Tibial nerve (tissue), 4 donors: ENCODE results near the gene STH. TPM values are rescaled to one million over a fixed set of nuclear protein-coding genes. Genes with fewer than 3 reads are reported as not detected.

Experiments
- DNase-seq, 2 donors: peaks; one replicate each; pipeline ENCODE4 v3.0.0-alpha.2; 2019; ENCODE audit warnings: low spot score in 2 of 2
- H3K27ac ChIP-seq, 4 donors: fragments of 200-600 bp; sonication (generic) in 3 of 4; one replicate each; pipeline ENCODE4 v1.5.1; 2017 to 2019; ENCODE audit warnings: mild to moderate bottlenecking in 1 of 4
- H3K27me3 ChIP-seq, 2 donors: fragments of 200-600 bp; sonication (generic) in 1 of 2; one replicate each; pipeline versions ENCODE4 v1.5.1 to v1.6.0; 2017 to 2019
- H3K36me3 ChIP-seq, 3 donors: fragments of 200-600 bp; sonication (generic); one replicate each; pipeline ENCODE4 v1.5.1; 2018 to 2019
- H3K4me1 ChIP-seq, 4 donors: fragments of 200-600 bp; sonication (generic) in 3 of 4; one replicate each; pipeline ENCODE4 v1.5.1; 2017 to 2019
- H3K4me3 ChIP-seq, 4 donors: fragments of 200-600 bp; sonication (generic) in 3 of 4; one replicate each; pipeline ENCODE4 v1.5.1; 2017 to 2019; ENCODE audit warnings: mild to moderate bottlenecking in 1 of 4, moderate library complexity in 1 of 4
- H3K9me3 ChIP-seq, 4 donors: fragments of 200-600 bp; sonication (generic) in 3 of 4; one replicate each; pipeline ENCODE4 v1.5.1; 2017 to 2019
- CTCF ChIP-seq, 5 experiments: fragments of 200-600 bp in 3 of 5; fragments of 450-650 bp in 2 of 5; sonication (generic) in 3 of 5; IDR thresholded peaks; one replicate each; pipeline ENCODE4 v1.5.1; 2016 to 2019; ENCODE audit warnings: antibody characterized with exemption in 5 of 5, mild to moderate bottlenecking in 3 of 5, moderate library complexity in 2 of 5
- EP300 ChIP-seq, 2 donors: sonication (generic); formaldehyde crosslinking; IDR thresholded peaks; one replicate each; pipeline ENCODE4 v1.6.1; 2017; ENCODE audit warnings: antibody characterized with exemption in 2 of 2, mild to moderate bottlenecking in 1 of 2
- POLR2A ChIP-seq, 2 donors: fragments of 450-650 bp; IDR thresholded peaks; one replicate each; pipeline ENCODE4 v1.6.1; 2017; ENCODE audit warnings: antibody characterized with exemption in 2 of 2, mild to moderate bottlenecking in 2 of 2, moderate library complexity in 2 of 2
- WGBS, 2 donors: methylation state at CpG; one replicate each; pipeline ENCODE4 v1.1.5; 2018; 5-methylcytosine and 5-hydroxymethylcytosine counted together
- total RNA-seq, 4 donors: library from RNA; depleted of rRNA; stranded (reverse); fragments of >200 nt; gene quantifications; one replicate each; pipeline ENCODE4 v1.1.0, GENCODE V29; 2016

Gene STH
- total RNA-seq, 4 donors from 2014 or later = not detected

GRCh38 chr17:45958307-45958706, 40.7 kb upstream of the STH start:
- 77 to 81% methylated on average over 9 of the region's 9 CpGs for WGBS, 2 donors

GRCh38 chr17:45958994-45959665, 39.9 kb upstream of the STH start:
- TF ChIP-seq EP300 (IDR thresholded peaks at IDR 0.05) = no peak
- no peak for TF ChIP-seq POLR2A (IDR thresholded peaks at IDR 0.05)
- no peak for TF ChIP-seq CTCF (IDR thresholded peaks at IDR 0.05)
- 90 to 91% methylated on average over 9 of the region's 9 CpGs for WGBS, 2 donors
- Histone ChIP-seq H3K36me3 (no peaks in the 10 kb centered on the region), H3K4me3 (no peak overlapping the region), H3K27ac (no peak overlapping the region), H3K27me3 (no peaks in the 10 kb centered on the region), H3K9me3 (no peaks in the 10 kb centered on the region), H3K4me1 (no peaks in the 10 kb centered on the region)
- DNase-seq = no peak

More at GRCh38 chr17:45958307-45958706, 40.7 kb upstream of the STH start:
- Histone ChIP-seq H3K27ac (no peak overlapping the region), H3K9me3 (no peaks in the 10 kb centered on the region), H3K4me1 (no peaks in the 10 kb centered on the region), H3K4me3 (no peak overlapping the region), H3K27me3 (peaks cover 0 to 4% of the 10 kb centered on the region in 2 donors), H3K36me3 (no peaks in the 10 kb centered on the region)
- no peak for DNase-seq
- no peak for TF ChIP-seq POLR2A (IDR thresholded peaks at IDR 0.05)
- TF ChIP-seq CTCF (IDR thresholded peaks at IDR 0.05) = no peak
- TF ChIP-seq EP300 (IDR thresholded peaks at IDR 0.05) = no peak

- DNase-seq = no peak
- no peak for TF ChIP-seq EP300 (IDR thresholded peaks at IDR 0.05)
- no peak for TF ChIP-seq POLR2A (IDR thresholded peaks at IDR 0.05)
- TF ChIP-seq CTCF (IDR thresholded peaks at IDR 0.05) = no peak
- WGBS, 2 donors = 66 to 72% methylated on average over 4 of the region's 4 CpGs
- Histone ChIP-seq H3K27me3 (no peaks in the 10 kb centered on the region), H3K36me3 (no peaks in the 10 kb centered on the region), H3K9me3 (no peaks in the 10 kb centered on the region), H3K4me3 (no peak overlapping the region), H3K4me1 (no peaks in the 10 kb centered on the region), H3K27ac (no peak overlapping the region)
These were observed 38.7 kb upstream of the STH start for GRCh38 chr17:45960311-45960710.

- Histone ChIP-seq H3K27ac (no peak overlapping the region), H3K4me1 (no peaks in the 10 kb centered on the region), H3K4me3 (no peak overlapping the region), H3K9me3 (no peaks in the 10 kb centered on the region), H3K36me3 (no peaks in the 10 kb centered on the region), H3K27me3 (no peaks in the 10 kb centered on the region)
- DNase-seq = no peak
- 59 to 83% methylated on average over 5 to 6 of the region's 6 CpGs for WGBS, 2 donors
- TF ChIP-seq POLR2A (IDR thresholded peaks at IDR 0.05) (no peak), EP300 (IDR thresholded peaks at IDR 0.05) (no peak), CTCF (IDR thresholded peaks at IDR 0.05) (no peak)
These were observed 37.8 kb upstream of the STH start for GRCh38 chr17:45961206-45961605.

- Histone ChIP-seq H3K4me3 (no peak overlapping the region), H3K4me1 (no peaks in the 10 kb centered on the region), H3K27me3 (no peaks in the 10 kb centered on the region), H3K36me3 (no peaks in the 10 kb centered on the region), H3K9me3 (no peaks in the 10 kb centered on the region), H3K27ac (no peak overlapping the region)
- no peak for DNase-seq
- 89 to 90% methylated on average over 12 of the region's 12 CpGs for WGBS, 2 donors
- TF ChIP-seq EP300 (IDR thresholded peaks at IDR 0.05) (no peak), POLR2A (IDR thresholded peaks at IDR 0.05) (no peak), CTCF (IDR thresholded peaks at IDR 0.05) (no peak)
These were observed 36.7 kb upstream of the STH start for GRCh38 chr17:45962221-45962972.
